Neural crest cell (in vitro differentiated cells): ENCODE results near the gene GRIP2. TPM values are rescaled to one million over a fixed set of nuclear protein-coding genes. Genes with fewer than 3 reads are reported as not detected.

Experiments
- DNase-seq: peaks from one replicate; pipeline ENCODE4 v3.0.0; 2021; ENCODE audit warnings: low read depth, mixed read lengths, low spot score
- H3K27ac Mint-ChIP-seq: one replicate; pipeline ENCODE4 v1.8.0; 2021; ENCODE audit warnings: mild to moderate bottlenecking, mixed read lengths; ENCODE audit not compliant: unreplicated experiment
- H3K27me3 Mint-ChIP-seq: 2 replicates; pipeline ENCODE4 v1.8.0; 2021; ENCODE audit warnings: low read depth, mild to moderate bottlenecking, mixed read lengths
- H3K36me3 Mint-ChIP-seq: 2 replicates; pipeline ENCODE4 v1.8.0; 2021; ENCODE audit warnings: low read depth, mild to moderate bottlenecking, mixed read lengths
- H3K4me1 Mint-ChIP-seq: 2 replicates; pipeline ENCODE4 v1.8.0; 2021; ENCODE audit warnings: mixed read lengths
- H3K4me3 Mint-ChIP-seq: one replicate; pipeline ENCODE4 v1.8.0; 2021; ENCODE audit warnings: mild to moderate bottlenecking, mixed read lengths
- H3K9me3 Mint-ChIP-seq: 2 replicates; pipeline ENCODE4 v1.8.0; 2021; ENCODE audit warnings: mixed read lengths
- CTCF ChIP-seq: fragments of 200-600 bp; sonication (generic); conservative IDR thresholded peaks from 2 replicates; pipeline ENCODE4 v1.5.0; 2021; ENCODE audit warnings: antibody characterized with exemption, mild to moderate bottlenecking
- total RNA-seq: library from RNA; stranded (reverse); gene quantifications from 2 replicates; pipeline ENCODE4 v1.2.1, GENCODE V29; 2021

GRIP2 gene
- total RNA-seq, 1 donor from 2014 or later = 3.2 TPM

DNA sequence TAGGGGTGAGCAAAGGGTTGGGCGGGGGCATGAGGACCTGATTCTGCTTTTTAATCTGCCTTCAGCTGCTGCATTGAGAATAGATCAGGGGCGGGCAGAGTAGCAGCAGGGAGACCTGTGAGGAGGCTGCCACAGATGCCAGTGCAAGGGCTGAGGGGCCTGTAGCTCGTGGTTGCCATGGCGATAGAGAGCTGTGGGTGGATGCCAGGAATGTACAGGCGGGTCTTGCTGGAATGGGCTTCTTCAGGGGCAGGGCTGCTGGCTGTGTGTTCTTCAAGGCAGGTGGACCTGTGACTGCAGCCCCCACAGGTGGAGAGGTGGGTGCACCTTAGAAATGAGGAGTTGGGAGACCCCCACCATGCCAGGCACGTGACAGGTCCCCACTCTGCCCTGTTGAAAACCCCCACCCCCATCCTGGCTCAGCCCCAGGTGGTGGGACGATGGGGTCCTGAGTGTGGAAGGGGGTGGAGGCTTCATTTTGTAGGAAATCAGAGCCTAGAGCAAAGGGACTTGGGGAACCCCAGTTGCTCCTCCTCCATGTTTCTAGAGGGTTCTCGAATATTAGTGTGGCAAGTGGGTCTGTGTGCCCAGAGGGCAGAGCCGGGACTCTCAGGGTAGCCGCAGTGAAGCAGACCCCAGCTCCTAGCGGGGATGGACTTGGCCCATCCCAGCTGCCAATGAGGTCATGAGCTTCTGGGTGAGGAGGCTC is 99.5 kb downstream of the GRIP2 start:
- H3K4me3 Mint-ChIP-seq = no peak overlapping the region
- H3K27me3 Mint-ChIP-seq = no peaks in the 10 kb centered on the region
- peaks cover 7% of the 10 kb centered on the region for H3K36me3 Mint-ChIP-seq
- peaks cover 27% of the 10 kb centered on the region for H3K4me1 Mint-ChIP-seq
- peak overlapping the region; percentile 80 for H3K27ac Mint-ChIP-seq
- peak; percentile 31 for DNase-seq
- no peaks in the 10 kb centered on the region for H3K9me3 Mint-ChIP-seq
- no peak for TF ChIP-seq CTCF

DNA sequence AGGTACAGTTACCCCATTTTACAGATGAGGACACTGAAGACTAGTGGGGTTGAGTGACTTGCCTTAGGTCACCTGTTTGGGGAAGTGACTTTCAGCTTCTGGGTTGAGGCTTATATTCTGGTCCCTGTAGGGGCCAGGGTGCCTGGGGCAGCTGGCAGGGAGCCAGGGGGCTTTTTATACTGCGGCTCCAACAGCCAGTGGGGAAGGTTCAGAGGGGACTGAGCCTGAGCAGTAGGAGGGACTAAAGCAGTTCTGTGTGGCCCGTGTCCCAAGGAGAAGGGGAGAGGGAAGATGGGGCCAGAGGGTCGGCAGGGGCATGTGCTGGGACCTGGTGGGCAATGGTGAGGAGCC is 100.0 kb downstream of the GRIP2 start:
- H3K9me3 Mint-ChIP-seq = no peaks in the 10 kb centered on the region

GRCh38 chr3:14439501-14440167 is 100.5 kb downstream of the GRIP2 start:
- H3K9me3 Mint-ChIP-seq = no peaks in the 10 kb centered on the region
- H3K4me1 Mint-ChIP-seq = peaks cover 38% of the 10 kb centered on the region

More for the DNA sequence above, 100.0 kb downstream of the GRIP2 start:
- Mint-ChIP-seq H3K4me3 (no peak overlapping the region), H3K4me1 (peaks cover 32% of the 10 kb centered on the region), H3K27ac (peak overlapping the region; percentile 80), H3K36me3 (peaks cover 4% of the 10 kb centered on the region), H3K27me3 (no peaks in the 10 kb centered on the region)
- DNase-seq = no peak
- TF ChIP-seq CTCF = no peak

More at GRCh38 chr3:14439501-14440167, 100.5 kb downstream of the GRIP2 start:
- no peak for TF ChIP-seq CTCF
- H3K27ac Mint-ChIP-seq = no peak overlapping the region
- H3K27me3 Mint-ChIP-seq = no peaks in the 10 kb centered on the region
- H3K36me3 Mint-ChIP-seq = peaks cover 4% of the 10 kb centered on the region
- H3K4me3 Mint-ChIP-seq = no peak overlapping the region
- DNase-seq = no peak

Other genes starting within 250 kb of the GRIP2 start
- gene SLC6A6, start 137.7 kb downstream of the GRIP2 start, total RNA-seq = 33.8 and 34.6 TPM in 2 replicates
- 18.5 and 21.1 TPM in 2 replicates for gene CCDC174, start 111.4 kb upstream of the GRIP2 start, total RNA-seq
- gene C3orf20, start 134.8 kb upstream of the GRIP2 start, total RNA-seq = 0.14 TPM in 1 of 2 replicates, not detected in the other